B cell (primary cell): Measurements from ENCODE around the gene TMEM35B. TPM values are rescaled to one million over a fixed set of nuclear protein-coding genes. Genes with fewer than 3 reads are reported as not detected.

Experiments
- ATAC-seq: fragments of 200-7000 bp; cut with Tn5 transposase; one replicate; pipeline ENCODE4 v1.10.0; 2021; ENCODE audit warnings: low read depth, mild to moderate bottlenecking, moderate number of reproducible peaks, moderate library complexity
- CTCF ChIA-PET: fragments of 350-600 bp; sonication (Branson Sonifier 250); formaldehyde crosslinking; loops from one replicate; lab custom pipeline; 2021; ENCODE audit warnings: antibody characterized with exemption, inconsistent platforms; lab: Charles Lee
- POLR2A ChIA-PET: fragments of 350-600 bp; sonication (Branson Sonifier 250); formaldehyde crosslinking; loops from one replicate; lab custom pipeline; 2021; ENCODE audit warnings: antibody characterized with exemption; lab: Charles Lee
- DNase-seq: peaks from one replicate; pipeline ENCODE4 v3.0.0; 2013
- H2AFZ ChIP-seq: 2 replicates; pipeline ENCODE4 v1.6.1; 2012; ENCODE audit warnings: mild to moderate bottlenecking, low read depth, low read length; ENCODE audit not compliant: insufficient read depth, poor library complexity, severe bottlenecking
- H3K27ac ChIP-seq, 2 donors: 1 replicate in 1 of 2; 2 replicates in 1 of 2; pipeline ENCODE4 v1.5.1; 2012 to 2013; ENCODE audit warnings: low read length in 2 of 2, mild to moderate bottlenecking in 2 of 2, moderate library complexity in 1 of 2
- H3K27me3 ChIP-seq, 4 experiments: fragments of 200-600 bp in 1 of 4; sonication (generic) in 1 of 4; replicated peaks in 1 of 4; 1 replicate in 2 of 4; 2 replicates in 2 of 4; pipeline versions ENCODE4 v1.6.1 to v1.7.0; 2013 to 2016; ENCODE audit warnings: low read length in 3 of 4, mild to moderate bottlenecking in 2 of 4, mixed read lengths in 1 of 4, moderate library complexity in 1 of 4; ENCODE audit not compliant: insufficient read depth in 4 of 4, control insufficient read depth in 3 of 4; ENCODE audit errors: control extremely low read depth in 1 of 4
- H3K36me3 ChIP-seq, 2 experiments: replicated peaks in 1 of 2; 1 replicate in 1 of 2; 2 replicates in 1 of 2; pipeline versions ENCODE4 v1.6.1 to v1.7.1; 2013; ENCODE audit warnings: low read length in 1 of 2; ENCODE audit not compliant: insufficient read depth in 2 of 2, control insufficient read depth in 1 of 2; ENCODE audit errors: control extremely low read depth in 1 of 2, extremely low read depth in 1 of 2
- H3K4me1 ChIP-seq, 2 donors: fragments of 200-600 bp in 1 of 2; sonication (generic) in 1 of 2; 1 replicate in 1 of 2; 2 replicates in 1 of 2; pipeline versions ENCODE4 v1.5.1 to v1.6.1; 2013 to 2017; ENCODE audit warnings: low read length in 2 of 2; ENCODE audit not compliant: control insufficient read depth in 2 of 2, insufficient read depth in 2 of 2
- H3K4me2 ChIP-seq: replicated peaks from 2 replicates; pipeline ENCODE3; 2012; ENCODE audit warnings: mild to moderate bottlenecking, low read depth, low read length; ENCODE audit not compliant: poor library complexity, severe bottlenecking
- H3K4me3 ChIP-seq, 5 experiments: fragments of 200-600 bp in 1 of 5; sonication (generic) in 1 of 5; 1 replicate in 3 of 5; 2 replicates in 2 of 5; pipeline versions ENCODE4 v1.5.1 to v1.7.0; 2011 to 2016; ENCODE audit warnings: low read length in 4 of 5, mild to moderate bottlenecking in 4 of 5, low read depth in 2 of 5, control low read depth in 1 of 5, moderate library complexity in 1 of 5; ENCODE audit not compliant: insufficient read depth in 1 of 5; ENCODE audit errors: control extremely low read depth in 1 of 5, extremely low read depth in 1 of 5
- H3K79me2 ChIP-seq: fragments of 200-600 bp; sonication (generic); one replicate; pipeline ENCODE4 v1.6.0; 2016; ENCODE audit warnings: low read length; ENCODE audit not compliant: control insufficient read depth, insufficient read depth
- H3K9ac ChIP-seq: fragments of 200-600 bp; sonication (generic); 2 replicates; pipeline ENCODE4 v1.6.1; 2017; ENCODE audit warnings: mild to moderate bottlenecking, low read length, moderate library complexity
- H3K9me3 ChIP-seq, 3 donors: one replicate each; pipeline versions ENCODE4 v1.6.1 to v1.7.1; 2013; ENCODE audit warnings: low read length in 2 of 3; ENCODE audit not compliant: control insufficient read depth in 2 of 3, insufficient read depth in 1 of 3; ENCODE audit errors: control extremely low read depth in 1 of 3
- H4K20me1 ChIP-seq: 2 replicates; pipeline ENCODE4 v1.6.0; 2012; ENCODE audit warnings: mild to moderate bottlenecking, low read length; ENCODE audit not compliant: insufficient read depth, control insufficient read depth, poor library complexity, severe bottlenecking
- H3K27ac Mint-ChIP-seq: one replicate; pipeline ENCODE4 v1.8.0; 2021; ENCODE audit warnings: mixed read lengths
- H3K27me3 Mint-ChIP-seq: one replicate; pipeline ENCODE4 v1.8.0; 2021; ENCODE audit warnings: mixed read lengths
- H3K4me1 Mint-ChIP-seq: one replicate; pipeline ENCODE4 v1.8.0; 2021; ENCODE audit warnings: mixed read lengths
- H3K4me3 Mint-ChIP-seq: one replicate; pipeline ENCODE4 v1.8.0; 2021; ENCODE audit warnings: mixed read lengths
- H3K9me3 Mint-ChIP-seq: one replicate; pipeline ENCODE4 v1.8.0; 2022; ENCODE audit warnings: mixed read lengths; ENCODE audit not compliant: insufficient read depth
- CTCF ChIP-seq: fragments of 200-600 bp; IDR thresholded peaks from one replicate; pipeline ENCODE4 v1.8.0; 2022; ENCODE audit warnings: antibody characterized with exemption, mild to moderate bottlenecking
- EZH2 ChIP-seq: IDR thresholded peaks from 2 replicates; pipeline ENCODE4 v1.6.1; 2012; ENCODE audit warnings: borderline replicate concordance, low read depth, mild to moderate bottlenecking, moderate library complexity, low read length; ENCODE audit not compliant: insufficient read depth, poor library complexity, severe bottlenecking
- WGBS: methylation state at CpG from one replicate; pipeline ENCODE4 v1.1.5; 2013; ENCODE audit warnings: missing lambda C conversion rate; ENCODE audit not compliant: insufficient coverage; 5-methylcytosine and 5-hydroxymethylcytosine counted together
- intact Hi-C: fragments of 100-400 bp; cut with micrococcal nuclease; formaldehyde crosslinking; loops from one replicate; pipeline ENCODE4 v1.10.0; 2022
- polyA plus RNA-seq: library from polyadenylated mRNA; depleted of rRNA; stranded (reverse); fragments of >200 nt; gene quantifications from 2 replicates; pipeline ENCODE4 v1.2.3, GENCODE V29; 2012
- total RNA-seq, 2 donors: library from RNA; stranded (reverse); fragments of 120-200 nt in 1 of 2; gene quantifications; 1 replicate in 1 of 2; 2 replicates in 1 of 2; pipeline versions ENCODE4 v1.2.3 to v1.2.4, GENCODE V29; 2013 to 2022

TMEM35B gene
- total and polyA plus RNA-seq, 2 donors (not counting 1 experiment from before 2014, with no cell fraction given): 15.9 to 16.2 TPM

- peaks cover 2% of the 10 kb centered on the region for H3K9me3 Mint-ChIP-seq
- Histone ChIP-seq H3K79me2 (peaks cover 45% of the 10 kb centered on the region), H3K4me1 (peaks cover 19 to 23% of the 10 kb centered on the region in 2 donors), H4K20me1 (peaks cover 15% of the 10 kb centered on the region), H3K4me2 (peak overlapping the region; percentile 86), H3K27ac (peak overlapping the region; percentile 66 to 87), H3K9me3 (peaks cover 2 to 9% (median 7%) of the 10 kb centered on the region in 3 donors), H3K27me3 (no peaks in the 10 kb centered on the region), H3K4me3 (peak overlapping the region; percentile 85 to 98 (median 96)), H2AFZ (peak overlapping the region; percentile 80), H3K36me3 (peaks cover 9 to 14% of the 10 kb centered on the region in 2 experiments), H3K9ac (peak overlapping the region; percentile 91)
- no CpG with 5 or more reads among the region's 5 CpGs for WGBS
- no peak for TF ChIP-seq CTCF
- TF ChIP-seq EZH2: no peak
- CTCF ChIA-PET: interaction anchor here (0.7 to 4.2 kb wide), 5 partner anchors 8 to 238 kb away, joined by 3 to 12 read pairs (median 3); partner anchors contain the start of genes ZMYM1 and ZMYM4
- H3K4me1 Mint-ChIP-seq: peaks cover 46% of the 10 kb centered on the region
- peak overlapping the region; percentile 95 for H3K27ac Mint-ChIP-seq
- intact Hi-C loops: loop anchor here (2.0 to 5.0 kb wide), 2 partner anchors 46 to 527 kb away; partner anchors contain the start of genes KIAA0319L, NCDN and TMEM35B
- H3K27me3 Mint-ChIP-seq: no peaks in the 10 kb centered on the region
- ATAC-seq (no peak), DNase-seq (no peak)
- POLR2A ChIA-PET: interaction anchor here (0.5 to 2.3 kb wide), 4 partner anchors 45 to 170 kb away, joined by 4 to 18 read pairs (median 5); partner anchors contain the start of genes SMIM12, TMEM35B and ZMYM1
- H3K4me3 Mint-ChIP-seq: peak overlapping the region; percentile 99
These were observed 45.2 kb upstream of the TMEM35B start for GRCh38 chr1:35030338-35030737.

- CTCF ChIA-PET: interaction anchor here (1.1 to 4.2 kb wide), 3 partner anchors 8 to 238 kb away, joined by 3 to 12 read pairs (median 3); partner anchors contain the start of genes ZMYM1 and ZMYM4
- peak overlapping the region; percentile 91 for H3K9ac ChIP-seq
- POLR2A ChIA-PET: interaction anchor here (0.5 to 2.3 kb wide), 2 partner anchors 49 to 50 kb away, joined by 4 to 6 read pairs; partner anchors contain the start of gene ZMYM1
These were observed 44.6 kb upstream of the TMEM35B start for GRCh38 chr1:35029761-35030160.

More at GRCh38 chr1:35029761-35030160, 44.6 kb upstream of the TMEM35B start:
- peaks cover 50% of the 10 kb centered on the region for H3K79me2 ChIP-seq
- H3K4me1 Mint-ChIP-seq: peaks cover 46% of the 10 kb centered on the region
- intact Hi-C loops: loop anchor here (2.0 to 5.0 kb wide), 2 partner anchors 45 to 528 kb away; partner anchors contain the start of genes KIAA0319L, NCDN and TMEM35B
- peaks cover 20% of the 10 kb centered on the region for H4K20me1 ChIP-seq
- H3K4me3 ChIP-seq: peak overlapping the region in 2 of 5 experiments; percentile 97 to 98
- peaks cover 2 to 9% (median 7%) of the 10 kb centered on the region in 3 donors for H3K9me3 ChIP-seq
- peaks cover 9 to 16% of the 10 kb centered on the region in 2 experiments for H3K36me3 ChIP-seq
- H3K4me1 ChIP-seq: peaks cover 19 to 23% of the 10 kb centered on the region in 2 donors
- peak overlapping the region; percentile 66 to 87 for H3K27ac ChIP-seq
- H3K4me2 ChIP-seq: peak overlapping the region; percentile 86
- H3K4me3 Mint-ChIP-seq: peak overlapping the region; percentile 99
- H3K9me3 Mint-ChIP-seq: peaks cover 2% of the 10 kb centered on the region
- H3K27me3 Mint-ChIP-seq: no peaks in the 10 kb centered on the region
- ATAC-seq (no peak), DNase-seq (no peak)
- peak overlapping the region; percentile 95 for H3K27ac Mint-ChIP-seq
- TF ChIP-seq CTCF (no peak), EZH2 (no peak)
- H2AFZ ChIP-seq: peak overlapping the region; percentile 7
- H3K27me3 ChIP-seq: no peaks in the 10 kb centered on the region
